PC-3 (cell line): ENCODE measurements around the gene ACTR10. TPM values are rescaled to one million over a fixed set of nuclear protein-coding genes. Genes with fewer than 3 reads are reported as not detected.

Source experiments
- total RNA-seq: library from RNA; depleted of rRNA; stranded (reverse); fragments of >200 nt; gene quantifications from 2 replicates; pipeline ENCODE4 v1.2.3, GENCODE V29; 2014; rRNA removed

Gene ACTR10
- total RNA-seq, 1 experiment from 2014 or later: 126 TPM

Other genes with a start within 250 kb of the ACTR10 start
- 2.6 and 3.3 TPM in 2 replicates for gene ARMH4, start 47.9 kb upstream of the ACTR10 start, total RNA-seq
- gene PSMA3, start 44.7 kb downstream of the ACTR10 start, total RNA-seq: 669 and 700 TPM in 2 replicates
- gene ARID4A, start 98.4 kb downstream of the ACTR10 start, total RNA-seq: 7.3 and 11.3 TPM in 2 replicates
- gene TOMM20L, start 195.8 kb downstream of the ACTR10 start, total RNA-seq: not detected in 2 replicates
- 105 and 155 TPM in 2 replicates for gene TIMM9, start 227.4 kb downstream of the ACTR10 start, total RNA-seq
- gene KIAA0586, start 227.6 kb downstream of the ACTR10 start, total RNA-seq: 50.3 and 50.8 TPM in 2 replicates